ENCODE data around the gene LRRK1.
"Not testable (repeated sequence)": the region's sequence is repeated elsewhere in the genome, so short reads cannot be mapped to it uniquely, and the experiment has no call there.

LRRK1 gene

DNA sequence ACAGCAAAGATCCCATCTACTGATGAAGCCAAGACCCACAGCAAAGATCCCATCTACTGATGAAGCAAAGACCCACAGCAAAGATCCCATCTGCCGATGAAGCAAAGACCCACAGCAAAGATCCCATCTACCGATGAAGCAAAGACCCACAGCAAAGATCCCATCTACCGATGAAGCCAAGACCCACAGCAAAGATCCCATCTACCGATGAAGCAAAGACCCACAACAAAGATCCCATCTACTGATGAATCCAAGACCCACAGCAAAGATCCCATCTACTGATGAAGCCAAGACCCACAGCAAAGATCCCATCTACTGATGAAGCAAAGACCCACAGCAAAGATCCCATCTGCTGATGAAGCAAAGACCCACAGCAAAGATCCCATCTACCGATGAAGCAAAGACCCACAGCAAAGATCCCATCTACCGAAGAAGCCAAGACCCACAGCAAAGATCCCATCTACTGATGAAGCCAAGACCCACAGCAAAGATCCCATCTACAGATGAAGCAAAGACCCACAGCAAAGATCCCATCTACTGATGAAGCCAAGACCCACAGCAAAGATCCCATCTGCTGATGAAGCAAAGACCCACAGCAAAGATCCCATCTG lies 176.7 kb downstream of the LRRK1 start:
- not testable (repeated sequence) for DNase-seq (ENCODE audit: low read depth)

DNA sequence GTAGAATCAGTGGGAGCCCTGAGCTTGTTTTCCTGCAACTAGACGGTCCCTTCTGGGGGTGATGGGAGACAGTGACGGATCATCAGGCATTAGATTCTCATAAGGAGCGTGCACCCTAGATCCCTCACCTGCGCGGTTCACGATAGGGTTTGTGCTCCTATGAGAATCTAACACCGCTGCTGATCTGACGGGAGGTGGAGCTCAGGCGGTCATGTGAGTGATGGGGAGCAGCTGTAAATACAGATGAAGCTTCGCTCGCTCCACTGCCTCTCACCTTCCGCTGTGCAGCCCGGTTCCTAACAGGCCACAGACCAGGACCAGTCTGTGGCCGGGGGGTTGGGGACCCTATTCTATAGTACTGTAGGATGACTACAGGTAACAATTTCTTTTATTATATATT lies 178.0 kb downstream of the LRRK1 start:
- DNase-seq (ENCODE audit: low read depth), result no peak

DNA sequence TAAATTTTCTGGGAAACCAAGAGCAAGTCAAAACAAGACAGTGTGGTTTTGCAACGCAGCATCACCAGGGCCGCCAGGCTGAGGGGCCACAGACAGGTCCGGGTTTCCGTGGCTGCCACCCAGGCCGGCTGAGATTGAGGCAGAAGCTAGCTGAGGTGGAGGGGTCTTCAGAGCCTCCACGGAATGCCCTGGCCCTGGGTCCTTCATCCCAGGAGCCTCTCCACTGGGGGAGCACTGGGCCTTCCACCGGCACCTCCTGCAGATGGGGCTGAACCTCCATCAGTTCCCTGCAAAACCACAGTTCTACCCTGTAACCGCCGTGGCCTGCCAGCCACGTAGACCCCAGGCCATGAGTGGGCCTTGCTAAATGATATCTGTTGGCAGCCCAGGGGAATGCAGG lies 180.0 kb downstream of the LRRK1 start:
- no peak for DNase-seq (ENCODE audit: low read depth)

DNA sequence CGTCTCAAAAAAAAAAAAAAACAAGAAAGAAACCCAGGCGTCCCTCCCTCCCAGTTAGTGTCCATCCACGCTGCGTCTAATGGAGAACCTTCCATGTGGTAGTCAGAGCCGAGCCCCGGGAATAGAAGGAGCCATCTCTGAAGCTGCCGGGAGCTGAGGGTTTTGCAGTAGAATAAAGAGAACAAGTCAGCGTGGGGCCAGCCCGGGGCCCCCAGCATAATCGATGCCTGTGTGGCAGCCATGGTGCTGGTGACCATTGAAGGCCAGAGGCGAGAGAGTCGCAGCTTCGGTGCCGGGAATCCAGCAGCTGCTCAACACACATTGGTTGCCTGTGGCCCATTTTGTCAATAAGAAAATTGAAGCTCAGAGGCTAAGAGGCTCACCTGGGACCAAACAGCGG lies 181.0 kb downstream of the LRRK1 start:
- no peak for DNase-seq (ENCODE audit: low read depth)

DNA sequence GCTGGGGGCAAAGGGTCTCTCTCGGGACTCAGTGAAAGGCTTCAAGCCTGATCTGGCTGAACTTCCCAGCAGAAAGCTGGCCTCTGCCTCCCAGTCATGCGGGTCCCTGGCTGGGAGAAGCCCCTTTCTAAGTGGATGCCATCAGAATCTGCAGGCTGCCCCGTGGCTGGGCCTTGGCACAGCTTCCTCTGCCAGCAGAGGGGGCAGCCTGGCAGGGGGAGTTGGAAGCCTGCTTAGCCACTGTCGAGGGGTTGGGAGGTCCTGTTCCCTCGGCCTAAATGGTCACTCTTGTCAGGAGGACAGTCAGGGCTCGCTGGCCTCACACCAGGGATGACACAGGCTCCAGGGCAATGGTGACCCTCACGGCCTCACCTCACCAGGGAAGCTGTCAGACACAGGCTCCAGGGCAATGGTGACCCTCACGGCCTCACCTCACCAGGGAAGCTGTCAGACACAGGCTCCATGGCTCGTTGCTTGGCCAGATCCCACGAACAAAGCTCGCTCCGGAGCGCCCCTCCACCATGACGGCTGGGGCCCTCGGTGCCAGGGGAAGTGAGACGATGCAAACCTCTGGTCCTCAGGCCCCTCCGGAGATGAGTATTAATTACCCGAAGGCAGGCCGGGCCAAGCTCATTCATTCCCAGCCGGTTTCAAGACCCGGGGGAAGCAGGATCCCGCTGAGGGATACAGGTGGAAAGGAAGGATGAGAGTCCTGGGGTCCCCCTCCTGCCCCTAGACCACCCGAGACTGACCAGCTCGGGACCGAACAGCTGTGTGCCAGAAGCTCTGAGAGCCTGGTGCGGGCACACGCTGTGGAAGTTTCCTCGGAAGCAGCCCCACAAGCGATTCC lies 181.7 kb downstream of the LRRK1 start:
- no peak for DNase-seq (ENCODE audit: low read depth)

DNA sequence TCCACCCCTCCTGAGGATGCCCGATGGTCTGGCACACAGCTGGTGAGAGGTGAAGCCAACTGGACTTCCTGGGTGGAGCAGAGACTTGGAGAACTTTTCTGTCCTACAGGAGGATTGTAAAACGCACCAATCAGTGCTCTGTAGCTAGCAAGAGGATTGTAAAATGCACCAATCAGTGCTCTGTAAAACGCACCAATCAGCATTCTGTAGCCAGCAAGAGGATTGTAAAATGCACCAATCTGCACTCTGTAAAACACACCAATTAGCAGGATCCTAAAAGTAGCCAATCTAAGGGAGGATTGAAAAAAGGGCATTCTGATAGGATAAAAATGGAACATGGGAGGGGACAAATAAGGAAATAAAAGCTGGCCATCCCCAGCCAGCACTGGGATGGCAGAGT lies 182.5 kb downstream of the LRRK1 start:
- no peak for DNase-seq (ENCODE audit: low read depth)

DNA sequence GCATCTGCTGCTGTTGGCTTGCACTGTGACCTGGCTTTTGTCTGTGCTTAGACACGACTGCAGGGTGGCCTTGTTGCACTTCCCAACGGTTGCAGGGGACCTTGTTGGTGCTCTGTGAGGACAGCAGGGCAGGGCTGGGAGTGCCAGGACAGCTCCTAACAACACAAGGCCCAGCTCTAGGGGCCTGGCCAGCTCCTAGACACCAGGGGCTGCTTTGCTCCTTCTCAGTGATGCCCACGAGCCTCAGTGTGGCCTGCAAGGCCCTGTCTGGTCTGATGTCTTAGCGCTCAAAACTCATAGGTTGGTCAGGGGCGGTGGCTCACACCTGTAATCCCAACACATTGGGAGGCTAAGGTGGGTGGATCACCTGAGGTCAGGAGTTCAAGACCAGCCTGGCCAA lies 183.6 kb downstream of the LRRK1 start:
- DNase-seq (ENCODE audit: low read depth), result no peak

DNA sequence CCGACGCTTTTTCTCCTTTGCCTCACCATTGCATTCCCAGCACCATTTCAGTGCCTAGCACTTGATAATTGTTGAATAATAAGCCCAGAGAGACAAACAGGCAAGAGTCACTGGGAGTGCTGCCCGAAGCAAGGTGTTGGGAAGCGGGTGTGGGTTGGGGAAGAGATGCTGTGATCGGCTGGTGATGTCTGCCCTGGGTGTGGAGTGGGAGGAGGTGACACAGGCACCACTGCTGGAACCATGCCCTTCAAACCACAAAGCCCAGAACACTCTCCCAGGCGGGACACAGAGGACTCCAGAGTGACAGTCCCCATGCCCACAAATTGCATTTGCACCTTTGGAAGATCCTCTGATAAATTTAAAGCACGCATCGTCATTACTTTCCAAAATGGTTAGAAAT lies 184.4 kb downstream of the LRRK1 start:
- DNase-seq (ENCODE audit: low read depth), result no peak

DNA sequence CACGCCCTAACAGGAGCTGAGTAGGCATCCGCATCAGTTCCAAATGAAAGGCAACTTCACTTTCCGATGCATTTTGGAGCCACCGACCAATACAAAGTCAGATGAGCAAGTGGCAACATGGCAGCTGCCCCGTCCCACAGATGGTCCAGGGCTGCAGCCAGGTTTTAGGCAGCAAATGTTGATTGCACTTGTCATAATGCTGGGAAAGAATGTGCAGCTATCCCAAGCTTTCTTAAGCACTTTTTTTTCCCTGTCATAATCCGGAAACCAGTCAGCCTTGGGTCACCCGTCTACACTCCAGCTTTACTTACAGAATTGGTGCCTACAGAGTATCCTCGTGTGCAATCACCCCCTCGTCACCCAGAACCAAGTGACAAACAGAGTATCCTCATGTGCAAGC lies 185.0 kb downstream of the LRRK1 start:
- no peak for DNase-seq (ENCODE audit: low read depth)

DNA sequence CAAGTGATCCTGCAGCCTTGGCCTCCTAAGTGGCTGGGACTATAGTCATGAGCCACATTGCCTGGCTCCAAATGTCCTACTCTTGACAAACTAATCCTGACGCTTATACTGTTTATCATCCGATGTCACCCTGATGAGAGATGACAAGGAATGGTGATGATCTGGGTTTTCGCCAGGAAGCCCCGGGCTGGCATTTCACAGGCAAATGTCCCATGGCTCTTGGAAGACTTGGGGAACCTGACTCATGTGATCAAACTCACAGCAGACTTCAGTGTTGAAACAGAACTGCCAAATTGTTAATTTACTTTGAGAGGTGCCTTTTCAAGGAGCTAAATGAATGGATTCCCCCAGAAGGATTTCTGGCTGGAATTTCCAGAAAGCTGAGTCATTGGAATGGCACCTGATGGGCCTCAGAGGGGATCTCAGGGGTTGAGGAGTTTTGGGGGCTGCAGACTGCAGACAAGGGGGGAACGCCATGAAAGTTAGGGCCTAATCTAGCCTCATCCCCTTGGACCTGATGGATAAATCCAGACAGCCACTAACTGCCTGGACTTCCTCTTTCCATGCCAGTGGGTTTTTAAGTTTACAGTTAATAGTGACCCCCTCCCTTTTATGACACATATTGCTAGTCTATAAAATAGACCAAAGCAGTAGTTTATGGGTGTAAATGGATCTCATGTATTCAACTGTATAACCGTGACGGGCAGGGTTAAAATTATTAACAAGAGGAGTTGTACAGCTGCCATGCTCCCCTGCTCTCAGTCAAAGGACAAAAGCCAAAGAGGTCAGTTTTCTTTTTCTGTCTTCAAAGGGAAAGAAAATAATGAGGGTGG lies 186.1 kb downstream of the LRRK1 start:
- no peak for DNase-seq (ENCODE audit: low read depth)

DNA sequence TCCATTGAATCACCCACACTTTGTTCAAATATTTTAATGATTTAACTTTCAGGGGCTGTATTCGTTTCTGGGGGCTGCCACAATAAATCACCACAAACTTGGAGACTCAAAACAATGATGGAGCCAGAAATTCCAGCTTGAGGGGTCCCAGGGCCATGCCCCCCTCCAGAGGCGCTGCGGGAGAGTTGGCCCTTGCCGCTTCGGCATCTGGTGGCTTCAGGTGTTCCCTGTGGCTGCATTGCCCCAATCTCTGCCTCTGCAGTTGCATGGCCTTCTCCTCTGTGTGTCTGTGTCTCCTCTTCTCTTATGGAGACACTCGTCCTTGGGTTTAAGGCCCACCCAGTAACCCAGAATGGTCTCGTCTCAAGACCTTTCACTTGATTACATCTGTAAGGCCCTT lies 187.9 kb downstream of the LRRK1 start:
- no peak for DNase-seq (ENCODE audit: low read depth)

DNA sequence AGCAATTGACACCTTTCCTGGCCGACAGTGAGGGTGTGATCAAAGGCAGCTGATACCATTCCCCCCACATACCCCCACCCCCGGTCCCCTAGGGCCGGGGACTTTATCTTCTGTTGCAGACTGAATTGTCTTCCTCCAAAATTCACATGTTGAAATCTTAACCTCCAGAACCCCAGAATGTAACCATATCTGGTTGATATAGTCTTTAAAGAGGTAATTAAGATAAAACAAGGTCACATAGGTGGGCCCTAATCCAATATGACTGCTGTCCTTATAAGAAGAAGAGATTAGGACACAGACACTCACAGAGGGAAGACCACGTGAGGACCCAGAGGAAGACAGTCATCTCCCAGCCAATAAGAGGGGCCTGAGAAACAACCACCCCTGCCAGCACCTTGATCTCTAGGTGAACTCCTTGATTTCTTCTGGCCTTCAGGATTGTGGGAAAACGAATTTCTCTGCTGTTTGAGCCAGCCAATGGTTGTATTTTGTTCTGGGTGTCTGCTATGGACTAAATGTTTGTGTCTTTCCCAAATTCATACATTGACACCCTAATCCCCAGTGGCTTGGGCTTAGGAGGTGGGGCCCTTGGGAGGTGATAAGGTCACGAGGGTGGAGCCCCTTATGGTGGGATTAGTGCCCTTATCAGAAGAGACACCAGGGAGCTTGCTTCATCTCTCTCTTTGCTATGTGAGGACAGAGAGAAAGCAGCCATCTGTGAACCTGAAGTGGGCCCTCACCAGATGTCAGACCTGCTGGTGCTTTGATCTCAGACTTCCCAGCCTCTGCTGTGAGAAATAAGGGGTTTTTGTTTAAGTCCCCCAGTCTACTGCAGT lies 188.7 kb downstream of the LRRK1 start:
- DNase-seq (ENCODE audit: low read depth), result no peak

DNA sequence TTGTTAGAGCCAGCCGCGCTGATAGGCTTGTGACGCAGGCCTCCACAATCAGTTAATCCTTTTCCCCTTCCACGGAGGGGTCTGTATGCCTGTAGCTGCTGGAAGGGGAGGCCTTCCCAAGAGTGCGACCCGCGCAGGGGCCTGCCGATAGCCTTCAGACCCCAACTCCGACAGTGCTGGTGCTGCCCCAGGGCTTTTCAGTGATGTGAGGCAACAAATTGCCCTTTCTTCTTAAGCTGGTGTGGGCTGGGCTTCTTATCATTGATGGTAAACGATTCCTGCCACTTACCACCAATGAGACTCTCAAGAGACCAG lies 189.3 kb downstream of the LRRK1 start:
- DNase-seq (ENCODE audit: low read depth), result no peak

DNA sequence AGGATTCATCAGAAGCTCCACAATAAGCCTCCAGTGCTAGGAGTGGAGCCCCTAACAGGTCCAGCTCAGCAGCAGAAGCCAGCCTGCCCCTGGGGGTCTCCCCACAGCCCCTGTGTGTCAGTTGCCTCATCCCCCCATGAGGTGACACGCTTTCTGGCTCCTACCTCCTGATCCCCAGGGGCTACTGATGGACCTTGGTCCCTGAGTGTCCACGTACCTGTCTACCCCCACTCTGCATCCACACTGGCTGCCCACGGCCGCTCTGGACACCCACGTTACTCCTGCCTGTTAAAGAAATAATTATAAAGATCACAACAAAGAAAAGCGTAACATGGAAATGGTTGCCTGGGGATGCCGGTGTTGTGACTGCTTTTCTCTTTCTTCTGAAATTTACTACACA lies 189.6 kb downstream of the LRRK1 start:
- no peak for DNase-seq (ENCODE audit: low read depth)

DNA sequence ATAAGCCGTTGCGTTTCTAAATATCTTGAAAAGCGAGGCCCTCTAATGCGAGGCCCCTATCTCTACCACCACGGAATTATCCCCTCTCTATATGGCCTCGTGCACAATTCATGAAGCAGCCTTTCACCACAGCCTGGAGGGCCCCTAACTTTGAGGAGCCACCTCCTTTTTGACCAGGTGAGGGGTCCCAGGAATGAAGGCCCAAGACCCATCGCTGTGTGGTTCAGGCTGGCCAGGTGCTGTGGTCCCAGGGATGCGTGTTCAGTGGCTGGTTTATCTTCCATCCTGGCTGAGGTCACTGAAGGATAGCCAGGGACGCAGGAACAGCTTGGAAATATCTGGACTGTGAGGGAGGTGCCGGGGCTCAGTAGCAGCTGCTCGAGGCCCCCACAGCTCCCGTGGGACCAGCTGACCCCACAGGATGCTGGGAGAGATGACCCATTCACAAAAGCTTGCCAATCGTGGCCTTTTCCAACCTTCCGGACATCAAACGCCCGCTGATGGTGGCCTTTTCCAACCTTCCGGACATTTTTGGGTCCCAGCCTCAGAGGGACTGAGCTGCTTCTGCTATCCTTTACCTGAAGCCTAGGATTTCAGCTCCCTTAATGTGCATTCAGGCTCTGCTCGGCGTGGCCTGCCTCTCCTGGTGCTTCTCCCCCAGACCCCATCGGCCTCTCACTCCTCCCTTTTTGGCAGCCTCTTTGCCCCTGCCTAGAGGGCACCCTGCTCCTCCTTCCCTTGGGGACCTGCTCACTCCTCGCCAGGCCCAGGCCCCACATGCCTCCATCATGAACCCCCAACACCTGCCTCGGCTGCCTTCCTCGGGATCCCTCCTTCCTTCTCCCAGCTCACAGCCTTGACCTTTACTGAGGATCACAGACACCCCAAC lies 191.8 kb downstream of the LRRK1 start:
- no peak for DNase-seq (ENCODE audit: low read depth)

DNA sequence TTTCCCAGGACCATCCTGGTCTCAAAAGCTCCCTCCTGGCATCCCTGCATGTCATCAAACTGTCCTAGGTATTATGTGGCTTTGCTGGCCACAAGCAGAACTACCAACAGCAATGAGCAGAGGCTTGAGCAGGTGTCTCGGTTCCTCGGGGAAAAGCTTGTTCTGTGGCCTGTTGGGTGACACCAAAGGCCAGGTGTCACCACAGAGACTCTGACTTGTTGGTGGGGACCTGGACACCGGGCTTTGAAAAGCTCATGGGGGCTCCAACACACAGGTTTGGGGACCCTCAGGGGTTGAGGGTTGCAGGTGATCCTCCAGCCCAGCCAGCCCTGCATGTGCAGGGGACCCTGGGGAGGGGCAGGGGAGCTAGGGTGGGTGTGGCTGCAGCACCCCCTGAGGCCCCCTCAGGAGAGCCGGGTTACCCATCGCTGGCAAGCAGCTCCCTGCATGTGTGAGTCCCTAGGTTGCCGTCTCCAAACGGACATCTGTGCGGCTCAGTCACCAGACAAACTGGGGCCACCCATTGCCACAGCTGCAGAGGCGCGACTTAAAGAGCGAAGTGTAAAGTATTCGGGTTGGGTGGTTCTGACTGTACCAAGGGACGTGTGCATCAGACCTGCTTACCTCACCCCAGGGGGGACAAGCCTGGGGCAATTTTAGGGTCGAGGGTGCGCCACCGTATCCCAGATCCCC lies 192.6 kb downstream of the LRRK1 start:
- DNase-seq (ENCODE audit: low read depth), result no peak

DNA sequence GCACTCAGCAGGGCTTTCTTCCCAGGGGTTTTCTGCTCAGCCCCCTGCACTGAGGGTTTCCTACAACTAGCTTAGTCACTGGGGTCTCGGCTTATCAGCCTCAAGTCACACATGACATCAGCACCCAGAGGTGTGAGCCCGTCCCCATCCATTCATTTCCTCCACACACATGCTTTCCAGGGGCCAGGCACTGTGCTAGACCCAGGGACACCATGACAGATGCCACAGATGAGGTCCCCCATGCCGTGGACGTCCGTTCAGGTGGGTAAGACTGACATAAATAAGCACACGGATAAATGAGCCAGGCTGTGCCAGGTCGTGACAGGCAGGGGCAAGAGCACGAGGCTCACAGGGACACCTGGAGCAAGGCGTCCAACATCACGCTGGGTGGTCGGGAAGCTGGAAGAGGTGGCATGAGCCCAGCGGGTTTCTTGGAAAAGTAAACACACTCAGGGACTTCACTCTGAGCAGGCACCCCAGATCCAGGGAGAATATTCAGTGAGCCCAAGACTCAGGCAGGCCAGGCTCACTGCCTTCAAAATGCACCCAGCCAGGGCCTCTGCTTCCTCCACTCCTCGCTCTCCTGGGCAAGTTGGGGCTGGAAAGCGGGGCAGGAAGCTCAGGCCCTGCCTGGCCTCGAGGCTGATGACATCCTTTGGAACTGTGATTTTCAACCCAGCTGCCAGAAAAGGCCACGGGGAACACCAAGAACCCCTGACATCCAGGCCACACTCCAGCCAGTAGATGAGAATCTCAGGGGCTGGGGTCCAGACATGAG lies 193.4 kb downstream of the LRRK1 start:
- DNase-seq (ENCODE audit: low read depth), result no peak

DNA sequence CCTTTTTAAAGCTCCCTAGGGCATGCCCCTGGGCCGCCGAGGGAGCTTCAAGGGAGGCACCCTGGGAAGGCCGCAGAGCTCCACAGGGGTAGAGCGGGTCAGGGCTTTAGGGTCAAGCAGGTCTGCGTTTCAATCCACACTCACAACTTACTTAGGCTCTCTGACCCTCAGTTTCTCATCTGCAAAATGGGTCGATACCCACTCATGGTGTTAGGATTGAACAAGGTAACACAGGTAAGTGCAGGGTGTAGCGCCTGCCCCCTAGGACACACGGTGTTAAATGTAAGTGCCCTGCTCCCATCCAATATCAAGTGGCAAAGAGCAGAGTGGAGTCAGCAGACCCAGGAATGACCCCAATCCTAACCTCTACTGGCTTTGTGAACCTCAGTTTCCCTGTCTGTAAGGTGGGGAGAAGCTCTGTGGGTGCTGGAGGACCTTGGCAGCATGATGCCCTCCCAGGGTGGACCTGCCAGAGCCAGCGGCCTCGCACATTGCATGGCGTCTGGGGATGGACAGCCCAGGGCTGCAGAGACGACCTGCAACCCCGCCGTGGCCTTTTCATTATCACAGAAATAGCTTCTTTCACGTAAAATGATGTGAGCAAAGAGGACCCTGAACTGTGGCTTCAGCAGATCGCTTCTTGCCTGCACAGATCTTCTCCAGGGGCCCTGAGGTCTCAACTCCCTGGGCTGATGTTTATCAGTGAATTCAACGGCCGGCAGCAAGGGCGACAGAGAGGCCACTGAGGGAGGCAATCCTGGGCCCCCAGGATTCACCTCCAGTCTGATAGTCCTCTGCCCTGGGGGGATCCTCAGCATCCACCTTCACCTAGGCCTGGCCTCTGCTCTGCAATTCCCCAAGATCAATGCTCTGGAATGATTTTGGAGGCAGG lies 194.2 kb downstream of the LRRK1 start:
- DNase-seq (ENCODE audit: low read depth), result no peak

DNA sequence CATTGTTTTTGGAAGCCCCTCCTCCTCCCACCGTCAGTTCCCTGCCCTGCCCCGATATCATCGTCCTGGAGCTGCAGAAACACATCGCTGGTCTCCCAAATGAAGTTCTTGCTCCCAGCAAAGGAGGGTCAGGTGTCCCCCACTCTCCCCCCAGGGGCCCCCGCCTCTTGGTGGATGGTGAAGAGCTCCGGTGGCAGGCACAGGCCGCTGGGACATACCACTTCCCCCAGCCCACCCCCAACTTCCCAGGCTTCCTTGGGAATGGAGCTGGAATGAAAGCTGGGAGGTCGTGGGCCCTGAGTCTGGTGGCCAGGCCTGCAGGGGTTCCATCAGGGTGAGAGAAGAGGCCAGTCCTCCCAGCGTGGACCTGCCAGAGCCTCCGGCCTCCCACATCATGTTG lies 195.0 kb downstream of the LRRK1 start:
- DNase-seq (ENCODE audit: low read depth), result no peak

Data from T-helper 22 cell (primary cell).